ENCODE data around the gene FKBP11.

The FKBP11 gene

GRCh38 chr12:48925304-48926011 is at the start of gene FKBP11:
Gene FKBP11, minus strand, starts transcription at chr12:48925492. Its CDS starts 64 bp downstream, at chr12:48925428.
- DNase-seq (ENCODE audit: low read depth in 4 of 4, low spot score in 1 of 4), result peak; percentile 26 to 71 (median 61)

- DNase-seq (ENCODE audit: low read depth in 4 of 4, low spot score in 1 of 4), result no peak
Observed at GRCh38 chr12:48973941-48974673, 48.8 kb upstream of the FKBP11 start.

DNA sequence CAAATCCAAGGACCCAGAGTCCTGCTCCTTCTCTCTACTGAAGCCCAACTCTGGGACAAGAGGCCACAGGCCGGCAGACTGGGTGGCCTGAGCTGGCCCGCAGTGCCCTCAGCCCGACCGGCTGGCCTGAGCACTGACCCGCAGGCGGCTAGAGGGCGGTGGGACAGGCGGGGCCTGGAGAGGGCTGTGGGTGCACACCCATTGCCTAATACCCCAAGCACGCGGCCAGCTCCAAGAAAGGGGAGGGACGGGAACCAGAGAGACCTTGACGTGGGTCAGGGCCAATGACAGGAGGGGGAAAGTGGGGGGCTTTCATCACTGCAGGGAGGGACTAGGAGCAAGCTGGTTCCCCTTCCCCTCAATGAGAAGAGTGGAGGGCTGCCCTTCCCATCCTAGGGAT is 48.2 kb upstream of the FKBP11 start:
- DNase-seq (ENCODE audit: low read depth in 4 of 4, low spot score in 1 of 4), result no peak

- DNase-seq (ENCODE audit: low read depth in 4 of 4, low spot score in 1 of 4), result no peak
Observed at GRCh38 chr12:48972952-48973483, 47.7 kb upstream of the FKBP11 start.

DNA sequence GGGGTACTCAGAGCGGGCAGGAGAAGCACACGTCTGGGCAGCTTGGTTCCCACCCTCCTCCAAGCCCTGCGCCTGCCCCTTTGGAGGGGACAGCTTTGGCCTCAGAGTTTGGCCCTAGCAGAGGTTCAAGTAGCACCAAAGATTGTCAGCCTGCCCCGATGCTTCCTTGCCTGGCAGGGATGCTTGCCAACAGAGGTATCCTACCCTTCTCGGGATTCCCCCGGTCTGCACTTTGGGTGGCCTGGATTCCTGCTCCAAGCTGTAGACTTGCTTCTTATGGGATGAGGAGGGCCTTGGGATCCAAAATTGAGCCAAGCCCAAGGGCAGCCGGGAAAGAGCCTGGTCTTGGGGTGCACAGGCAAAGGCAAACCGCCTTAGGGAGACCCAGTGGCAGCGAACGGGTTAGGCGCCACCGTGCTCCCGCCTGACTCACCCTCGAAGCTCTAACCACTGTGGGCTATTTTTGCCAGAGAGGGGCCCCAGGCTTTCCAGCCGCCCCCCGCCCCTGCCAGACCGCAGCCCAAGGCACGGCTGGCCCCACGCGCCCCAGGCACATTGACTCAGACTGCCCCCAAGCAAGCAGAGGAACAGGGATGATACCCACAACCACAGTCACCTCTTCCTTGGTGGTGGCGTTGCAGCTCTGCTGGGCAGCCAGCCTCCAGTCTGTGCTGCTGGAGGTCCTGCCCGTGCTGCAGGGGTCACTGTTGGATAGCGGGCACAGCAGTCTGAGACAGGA is 47.1 kb upstream of the FKBP11 start:
- DNase-seq (ENCODE audit: low read depth in 4 of 4, low spot score in 1 of 4), result no peak

GRCh38 chr12:48970702-48971334 is 45.5 kb upstream of the FKBP11 start:
- no peak for DNase-seq (ENCODE audit: low read depth in 4 of 4, low spot score in 1 of 4)

DNA sequence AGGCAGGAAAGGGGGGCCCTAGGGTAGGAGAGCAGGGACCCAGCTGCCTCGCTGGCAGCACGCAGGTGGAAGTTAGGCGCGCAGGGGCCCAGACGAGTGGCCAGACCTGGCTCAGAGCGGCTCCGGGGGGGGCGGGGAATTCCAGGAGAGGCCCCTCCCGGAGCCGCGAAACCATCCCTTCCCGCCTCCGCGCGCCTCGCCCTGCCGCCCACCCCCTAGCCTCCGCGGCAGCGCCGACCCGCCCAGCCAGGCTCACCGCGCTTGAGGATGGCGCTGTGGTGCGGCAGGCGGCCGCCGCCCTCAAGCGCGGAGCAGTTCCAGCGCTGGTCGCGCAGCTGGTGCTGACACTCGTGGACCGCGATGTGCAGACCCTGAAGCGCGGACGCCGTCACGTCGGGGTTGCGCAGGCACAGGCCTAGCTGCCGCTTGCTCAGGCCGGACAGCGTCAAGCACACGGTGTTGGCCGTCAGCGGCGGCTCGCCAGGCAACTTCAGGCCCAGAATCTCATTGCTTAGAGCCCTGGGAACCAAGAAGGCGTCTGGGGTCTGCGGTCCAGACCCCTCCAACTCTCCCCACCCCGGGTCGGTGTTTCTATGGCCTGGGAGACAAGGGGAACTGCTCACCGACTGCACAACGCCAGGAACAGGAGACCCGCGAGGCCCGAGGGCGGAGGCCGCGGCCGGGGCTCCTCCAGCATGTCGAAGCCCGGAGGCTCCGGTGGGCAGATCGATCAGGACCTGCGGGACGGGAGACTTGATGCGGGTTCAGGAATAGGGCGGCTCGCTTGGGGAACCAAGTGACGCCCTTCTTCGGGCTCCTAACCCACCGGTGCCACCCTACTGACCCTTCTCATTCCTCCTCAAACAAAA is 44.8 kb upstream of the FKBP11 start:
- DNase-seq (ENCODE audit: low read depth in 4 of 4, low spot score in 1 of 4), result no peak

- DNase-seq (ENCODE audit: low read depth in 4 of 4, low spot score in 1 of 4), result no peak
Observed at GRCh38 chr12:48969160-48969771, 44.0 kb upstream of the FKBP11 start.

GRCh38 chr12:48968467-48968866 is 43.2 kb upstream of the FKBP11 start:
- DNase-seq (ENCODE audit: low read depth in 4 of 4, low spot score in 1 of 4), result no peak

DNA sequence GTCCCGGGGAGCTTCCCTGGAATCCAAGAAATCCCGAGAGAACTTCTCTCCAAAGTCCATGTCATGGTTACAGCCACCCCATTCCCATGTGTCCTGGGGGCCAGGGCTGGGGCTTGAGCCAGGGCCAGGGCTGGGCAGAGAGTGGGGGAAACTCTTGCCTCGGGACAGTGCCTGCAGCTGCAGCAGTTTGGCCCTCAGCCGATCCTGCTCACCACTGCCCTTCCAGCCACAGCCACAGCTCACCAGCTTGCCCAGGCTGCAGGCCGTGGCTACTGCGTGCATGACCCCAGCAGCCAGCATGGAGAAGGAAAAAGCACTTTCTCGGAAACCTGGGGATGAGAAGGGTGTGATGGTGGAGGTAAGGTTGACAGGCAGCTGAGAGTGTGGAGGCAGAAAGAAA is 42.7 kb upstream of the FKBP11 start:
- DNase-seq (ENCODE audit: low read depth in 4 of 4, low spot score in 1 of 4), result no peak

GRCh38 chr12:48966177-48966895 is 41.0 kb upstream of the FKBP11 start:
- no peak for DNase-seq (ENCODE audit: low read depth in 4 of 4, low spot score in 1 of 4)

GRCh38 chr12:48965298-48965838 is 40.1 kb upstream of the FKBP11 start:
- no peak for DNase-seq (ENCODE audit: low read depth in 4 of 4, low spot score in 1 of 4)

DNA sequence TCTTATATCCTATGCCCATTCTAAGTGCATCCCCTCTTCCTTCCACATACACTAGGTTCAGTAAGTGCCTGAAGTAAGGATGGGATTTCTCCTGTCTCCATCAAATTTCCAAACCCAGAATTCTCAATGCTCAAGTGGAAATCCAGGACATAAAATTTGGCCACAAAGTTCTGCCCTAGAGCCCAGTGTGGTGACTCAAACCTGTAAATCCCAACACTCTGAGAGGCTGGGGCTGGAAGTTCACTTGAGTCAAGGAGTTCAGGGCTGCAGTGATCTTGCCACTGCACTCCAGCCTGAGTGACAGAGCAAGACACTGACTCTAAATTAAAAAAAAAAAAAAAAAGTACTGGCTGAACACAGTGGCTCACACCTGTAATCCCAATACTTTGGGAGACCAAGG is 36.5 kb upstream of the FKBP11 start:
- DNase-seq (ENCODE audit: low read depth in 4 of 4, low spot score in 1 of 4), result no peak

GRCh38 chr12:48961331-48961730 is 36.0 kb upstream of the FKBP11 start:
- DNase-seq (ENCODE audit: low read depth in 4 of 4, low spot score in 1 of 4), result no peak

GRCh38 chr12:48960834-48961233 is 35.5 kb upstream of the FKBP11 start:
- no peak for DNase-seq (ENCODE audit: low read depth in 4 of 4, low spot score in 1 of 4)

DNA sequence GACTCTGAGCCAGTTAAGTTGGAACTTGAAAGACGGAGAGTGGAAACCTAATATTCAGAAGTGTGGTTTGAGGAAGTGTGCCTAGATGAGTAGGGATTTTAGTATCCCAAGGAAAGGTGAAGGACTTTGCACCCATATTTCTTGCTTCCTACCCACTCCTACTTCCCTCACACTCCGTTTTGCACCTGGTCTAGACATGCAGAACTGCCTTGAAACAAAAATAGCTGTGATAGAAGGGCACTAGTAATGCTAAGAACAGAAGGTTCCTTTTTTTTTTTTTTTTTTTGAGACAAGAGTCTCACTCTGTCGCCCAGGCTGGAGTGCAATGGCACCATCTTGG is 32.7 kb upstream of the FKBP11 start:
- no peak for DNase-seq (ENCODE audit: low read depth in 4 of 4, low spot score in 1 of 4)

DNA sequence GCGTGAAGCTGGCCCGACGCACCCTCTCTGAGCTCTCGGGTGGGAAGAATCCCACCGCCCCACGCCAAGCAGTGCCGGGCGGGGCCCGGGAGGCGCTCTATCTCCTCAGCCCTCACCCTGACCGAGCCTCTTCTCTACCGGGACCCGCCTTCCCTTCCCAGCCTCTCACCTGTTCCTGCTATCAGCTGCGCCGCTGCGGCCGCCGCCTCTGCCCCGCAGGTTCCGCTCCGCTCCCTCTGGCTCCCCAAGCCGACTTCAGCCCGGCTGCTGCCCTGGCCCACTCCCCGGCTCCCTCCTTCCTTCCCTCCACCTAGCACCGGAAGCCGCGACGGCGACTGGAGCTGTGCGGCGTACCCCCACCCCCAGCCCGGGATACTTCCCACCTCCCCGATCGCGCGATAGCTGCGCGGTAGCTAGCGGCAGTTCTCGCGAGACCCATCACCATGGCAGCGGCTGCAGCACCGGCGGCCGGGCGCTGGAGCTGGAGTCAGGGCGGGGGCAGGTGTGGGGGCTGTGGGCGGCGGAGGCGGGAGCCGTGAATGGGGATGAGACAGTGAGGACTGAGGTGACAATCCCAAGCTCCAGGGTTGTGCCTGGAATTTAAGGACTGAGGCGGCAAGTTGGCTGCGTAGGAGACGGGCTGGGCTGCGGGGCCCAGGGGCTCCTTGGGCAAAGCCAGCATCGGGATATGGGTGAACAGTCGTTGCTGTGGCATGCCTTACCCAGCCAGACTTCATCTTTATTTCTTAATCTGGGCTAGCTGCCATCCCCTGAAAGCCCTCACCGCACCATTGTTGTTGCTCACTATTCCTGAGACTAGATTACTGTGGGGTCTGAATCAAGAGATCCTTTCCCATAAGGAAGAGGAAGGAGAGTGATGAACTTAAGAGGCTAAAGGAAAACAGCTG is 32.1 kb upstream of the FKBP11 start, which contains the start of gene ARF3:
Gene ARF3 (minus strand): TSS at position 347 of the 908 bp plus-strand sequence. CDS start 16,392 bp downstream, outside the sequence.
- DNase-seq (ENCODE audit: low read depth in 4 of 4, low spot score in 1 of 4), result peak; percentile 79 to 91 (median 88)

All from stimulated activated CD4-positive, alpha-beta T cell treated with anti-CD3 and anti-CD28 coated beads, Interleukin-1b, Interleukin-23, amount 100 ng/mL, for 24 hours (primary cell).